Measurements from ENCODE around the gene ANKRD13A. TPM values are rescaled to one million over a fixed set of nuclear protein-coding genes. Genes with fewer than 3 reads are reported as not detected.
"Not testable (repeated sequence)": the region's sequence is repeated elsewhere in the genome, so short reads cannot be mapped to it uniquely, and the experiment has no call there.

ANKRD13A gene
- total RNA-seq, 1 donor from 2014 or later = 35.4 TPM

GRCh38 chr12:110065540-110065939 lies 66.3 kb downstream of the ANKRD13A start:
- no peaks in the 10 kb centered on the region for H3K79me2 ChIP-seq (ENCODE audit: low read depth)
- H3K4me1 Mint-ChIP-seq = no peaks in the 10 kb centered on the region

GRCh38 chr12:110067531-110067930 lies 68.3 kb downstream of the ANKRD13A start:
- no peaks in the 10 kb centered on the region for H3F3A ChIP-seq (ENCODE audit: low read depth)
- H3K4me3 Mint-ChIP-seq = no peak overlapping the region
- no peak overlapping the region for H3K9ac ChIP-seq
- H3K36me3 ChIP-seq = no peaks in the 10 kb centered on the region
- peaks cover 8% of the 10 kb centered on the region for H3K27me3 Mint-ChIP-seq (ENCODE audit: insufficient read depth, low read depth)
- no peaks in the 10 kb centered on the region for H3K9me3 ChIP-seq (ENCODE audit: low read depth)
- no peak overlapping the region for H3K27ac ChIP-seq
- H3K4me1 Mint-ChIP-seq = no peaks in the 10 kb centered on the region
- H3K9me3 Mint-ChIP-seq = no peaks in the 10 kb centered on the region
- H4K20me1 ChIP-seq (ENCODE audit: low read depth) = no peaks in the 10 kb centered on the region
- H3K4me3 ChIP-seq = no peak overlapping the region
- no peaks in the 10 kb centered on the region for H3K27me3 ChIP-seq
- no peak for DNase-seq (ENCODE audit: low spot score)
- no peaks in the 10 kb centered on the region for H3K4me1 ChIP-seq
- no peak overlapping the region for H3K27ac Mint-ChIP-seq
- H3K79me2 ChIP-seq (ENCODE audit: low read depth) = no peaks in the 10 kb centered on the region
- no peak overlapping the region for H3K4me2 ChIP-seq
- H3K36me3 Mint-ChIP-seq = no peaks in the 10 kb centered on the region
- TF ChIP-seq CTCF (IDR thresholded peaks at IDR 0.05) (no peak), EZH2 (IDR thresholded peaks at IDR 0.05) (no peak), EZH2phosphoT487 (IDR thresholded peaks at IDR 0.05) (no peak)
- no peak overlapping the region for H2AFZ ChIP-seq (replicated peaks)

More at GRCh38 chr12:110065540-110065939, 66.3 kb downstream of the ANKRD13A start:
- Histone ChIP-seq H2AFZ (replicated peaks) (no peak overlapping the region), H3K4me2 (no peak overlapping the region), H3K9me3 (ENCODE audit: low read depth) (no peaks in the 10 kb centered on the region), H3K4me1 (no peaks in the 10 kb centered on the region), H3K4me3 (no peak overlapping the region), H3K9ac (no peak overlapping the region), H3K36me3 (no peaks in the 10 kb centered on the region), H3K27me3 (no peaks in the 10 kb centered on the region), H4K20me1 (ENCODE audit: low read depth) (no peaks in the 10 kb centered on the region), H3F3A (ENCODE audit: low read depth) (no peaks in the 10 kb centered on the region), H3K27ac (no peak overlapping the region)
- H3K27me3 Mint-ChIP-seq (ENCODE audit: insufficient read depth, low read depth) = peaks cover 9% of the 10 kb centered on the region
- no peak for DNase-seq (ENCODE audit: low spot score)
- TF ChIP-seq EZH2 (IDR thresholded peaks at IDR 0.05) = no peak
- no peak for TF ChIP-seq EZH2phosphoT487 (IDR thresholded peaks at IDR 0.05)
- no peak for TF ChIP-seq CTCF (IDR thresholded peaks at IDR 0.05)
- no peak overlapping the region for H3K4me3 Mint-ChIP-seq
- no peak overlapping the region for H3K27ac Mint-ChIP-seq
- no peaks in the 10 kb centered on the region for H3K9me3 Mint-ChIP-seq
- no peaks in the 10 kb centered on the region for H3K36me3 Mint-ChIP-seq

GRCh38 chr12:110068115-110068514 lies 68.9 kb downstream of the ANKRD13A start:
- not testable (repeated sequence) for H3K4me1 ChIP-seq; H4K20me1 ChIP-seq (ENCODE audit: low read depth); H3K27me3 ChIP-seq; H3F3A ChIP-seq (ENCODE audit: low read depth); H3K4me3 ChIP-seq; H3K9ac ChIP-seq; H3K36me3 ChIP-seq; H3K79me2 ChIP-seq (ENCODE audit: low read depth); H3K27ac ChIP-seq; DNase-seq (ENCODE audit: low spot score); H3K27ac Mint-ChIP-seq; H3K36me3 Mint-ChIP-seq; H3K9me3 ChIP-seq (ENCODE audit: low read depth); H3K9me3 Mint-ChIP-seq; H2AFZ ChIP-seq (replicated peaks); H3K4me1 Mint-ChIP-seq; H3K4me3 Mint-ChIP-seq; H3K4me2 ChIP-seq; H3K27me3 Mint-ChIP-seq (ENCODE audit: insufficient read depth, low read depth)

- Mint-ChIP-seq H3K36me3 (no peaks in the 10 kb centered on the region), H3K4me3 (peak overlapping the region; percentile 41), H3K27me3 (ENCODE audit: insufficient read depth, low read depth) (peaks cover 8% of the 10 kb centered on the region), H3K9me3 (no peaks in the 10 kb centered on the region), H3K4me1 (no peaks in the 10 kb centered on the region), H3K27ac (no peak overlapping the region)
- TF ChIP-seq EZH2phosphoT487 (IDR thresholded peaks at IDR 0.05) = no peak
- TF ChIP-seq EZH2 (IDR thresholded peaks at IDR 0.05) = no peak
- TF ChIP-seq CTCF (IDR thresholded peaks at IDR 0.05) = no peak
- H3K4me2 ChIP-seq = no peak overlapping the region
- H2AFZ ChIP-seq (replicated peaks) = no peak overlapping the region
- H3K4me1 ChIP-seq = no peaks in the 10 kb centered on the region
- no peaks in the 10 kb centered on the region for H3K27me3 ChIP-seq
- H3K36me3 ChIP-seq = no peaks in the 10 kb centered on the region
- no peak for DNase-seq (ENCODE audit: low spot score)
- no peaks in the 10 kb centered on the region for H3K9me3 ChIP-seq (ENCODE audit: low read depth)
- no peak overlapping the region for H3K9ac ChIP-seq
- H4K20me1 ChIP-seq (ENCODE audit: low read depth) = no peaks in the 10 kb centered on the region
- H3K79me2 ChIP-seq (ENCODE audit: low read depth) = no peaks in the 10 kb centered on the region
- no peak overlapping the region for H3K4me3 ChIP-seq
- H3K27ac ChIP-seq = no peak overlapping the region
- no peaks in the 10 kb centered on the region for H3F3A ChIP-seq (ENCODE audit: low read depth)
Measured at GRCh38 chr12:110068654-110069053, 69.4 kb downstream of the ANKRD13A start.
